Kasumi-1 (cell line): ENCODE data around the gene SORCS1.

ENCODE experiments used
- DNase-seq, 2 experiments: peaks; one replicate each; lab custom pipeline; 2025; lab: John Stamatoyannopoulos, UW

SORCS1 gene

GRCh38 chr10:107104026-107104652 lies 60.4 kb downstream of the SORCS1 start:
- DNase-seq = no peak

GRCh38 chr10:107103174-107104025 lies 61.1 kb downstream of the SORCS1 start:
- no peak for DNase-seq

- DNase-seq = no peak
Measured at GRCh38 chr10:107098326-107098725, 66.2 kb downstream of the SORCS1 start.

GRCh38 chr10:107094824-107095522 lies 69.5 kb downstream of the SORCS1 start:
- no peak for DNase-seq

- no peak for DNase-seq
Measured at GRCh38 chr10:107092321-107092720, 72.2 kb downstream of the SORCS1 start.

- DNase-seq = no peak
Measured at GRCh38 chr10:107091126-107091525, 73.4 kb downstream of the SORCS1 start.

GRCh38 chr10:107085665-107086525 lies 78.6 kb downstream of the SORCS1 start:
- DNase-seq = no peak

GRCh38 chr10:107083388-107084009 lies 81.0 kb downstream of the SORCS1 start:
- DNase-seq = no peak

GRCh38 chr10:107081644-107082043 lies 82.9 kb downstream of the SORCS1 start:
- peak; percentile 51 to 56 for DNase-seq

- no peak for DNase-seq
Measured at GRCh38 chr10:107075117-107075516, 89.4 kb downstream of the SORCS1 start.

- DNase-seq = no peak
Measured at GRCh38 chr10:107072786-107073185, 91.7 kb downstream of the SORCS1 start.

DNA sequence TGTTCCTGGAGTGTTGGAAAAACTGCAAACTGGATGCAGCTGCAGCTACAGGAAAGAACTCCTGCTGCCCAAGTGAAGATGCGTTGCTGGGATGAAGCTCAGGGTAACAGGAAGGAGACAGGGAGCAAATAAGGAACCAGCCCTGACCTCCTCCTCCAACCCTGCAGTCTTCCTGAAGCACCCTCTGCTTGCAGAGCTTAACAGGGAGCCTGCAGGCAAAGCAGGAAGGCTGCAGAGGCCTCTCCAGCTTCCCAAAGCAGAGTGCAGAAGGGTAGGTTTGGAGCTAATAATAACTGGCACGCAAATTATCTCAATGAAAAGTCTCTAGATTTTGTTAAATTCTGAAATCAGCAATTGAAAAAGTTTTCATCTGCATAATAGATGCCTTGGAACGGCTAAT lies 92.5 kb downstream of the SORCS1 start:
- peak; percentile 38 to 41 for DNase-seq

GRCh38 chr10:107071301-107071700 lies 93.2 kb downstream of the SORCS1 start:
- DNase-seq = no peak

GRCh38 chr10:107067843-107068242 lies 96.7 kb downstream of the SORCS1 start:
- DNase-seq = no peak

- DNase-seq = no peak
Measured at GRCh38 chr10:107064075-107064474, 100.4 kb downstream of the SORCS1 start.

GRCh38 chr10:107059872-107060271 lies 104.6 kb downstream of the SORCS1 start:
- no peak for DNase-seq

GRCh38 chr10:107059068-107059804 lies 105.3 kb downstream of the SORCS1 start:
- DNase-seq = no peak

GRCh38 chr10:107058331-107058730 lies 106.2 kb downstream of the SORCS1 start:
- no peak for DNase-seq

GRCh38 chr10:107056182-107056581 lies 108.3 kb downstream of the SORCS1 start:
- DNase-seq = no peak

DNA sequence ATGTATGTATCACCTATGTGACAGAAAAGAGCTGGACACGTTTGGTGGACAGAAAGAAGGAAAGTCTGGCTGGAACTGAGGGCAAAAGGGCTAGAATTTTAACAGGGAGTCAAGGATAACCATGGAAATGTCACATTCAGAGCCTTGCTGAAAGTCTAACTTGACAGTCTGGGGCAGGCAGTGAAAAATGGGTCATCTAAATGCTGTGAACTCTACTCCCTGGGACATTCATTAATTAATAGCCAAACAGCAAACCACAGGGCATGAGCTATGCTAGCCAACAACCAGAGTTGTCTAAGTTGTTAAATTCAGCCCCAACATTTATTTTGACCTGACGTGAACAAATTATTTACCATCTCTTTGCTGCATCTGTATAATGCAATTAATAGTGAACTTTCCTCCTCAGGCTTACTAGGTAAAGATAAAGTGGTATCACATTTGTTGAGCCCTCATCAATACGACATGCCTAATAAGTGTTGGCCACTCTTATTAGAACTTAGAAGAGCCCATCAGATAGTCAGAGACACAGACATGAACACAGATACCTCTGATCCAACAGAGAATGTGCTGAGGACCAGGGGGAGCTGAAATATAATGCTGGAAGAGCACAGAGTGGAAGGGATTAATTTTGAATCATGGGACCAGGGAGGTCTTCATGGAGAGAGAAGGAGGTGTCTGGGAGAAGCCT lies 109.9 kb downstream of the SORCS1 start:
- no peak for DNase-seq
